Measurements from ENCODE around the gene ZDHHC24. TPM values are rescaled to one million over a fixed set of nuclear protein-coding genes. Genes with fewer than 3 reads are reported as not detected.
"Not testable (repeated sequence)": the region's sequence is repeated elsewhere in the genome, so short reads cannot be mapped to it uniquely, and the experiment has no call there.

Gene ZDHHC24
- total RNA-seq, 1 donor from 2014 or later = 15.6 TPM

DNA sequence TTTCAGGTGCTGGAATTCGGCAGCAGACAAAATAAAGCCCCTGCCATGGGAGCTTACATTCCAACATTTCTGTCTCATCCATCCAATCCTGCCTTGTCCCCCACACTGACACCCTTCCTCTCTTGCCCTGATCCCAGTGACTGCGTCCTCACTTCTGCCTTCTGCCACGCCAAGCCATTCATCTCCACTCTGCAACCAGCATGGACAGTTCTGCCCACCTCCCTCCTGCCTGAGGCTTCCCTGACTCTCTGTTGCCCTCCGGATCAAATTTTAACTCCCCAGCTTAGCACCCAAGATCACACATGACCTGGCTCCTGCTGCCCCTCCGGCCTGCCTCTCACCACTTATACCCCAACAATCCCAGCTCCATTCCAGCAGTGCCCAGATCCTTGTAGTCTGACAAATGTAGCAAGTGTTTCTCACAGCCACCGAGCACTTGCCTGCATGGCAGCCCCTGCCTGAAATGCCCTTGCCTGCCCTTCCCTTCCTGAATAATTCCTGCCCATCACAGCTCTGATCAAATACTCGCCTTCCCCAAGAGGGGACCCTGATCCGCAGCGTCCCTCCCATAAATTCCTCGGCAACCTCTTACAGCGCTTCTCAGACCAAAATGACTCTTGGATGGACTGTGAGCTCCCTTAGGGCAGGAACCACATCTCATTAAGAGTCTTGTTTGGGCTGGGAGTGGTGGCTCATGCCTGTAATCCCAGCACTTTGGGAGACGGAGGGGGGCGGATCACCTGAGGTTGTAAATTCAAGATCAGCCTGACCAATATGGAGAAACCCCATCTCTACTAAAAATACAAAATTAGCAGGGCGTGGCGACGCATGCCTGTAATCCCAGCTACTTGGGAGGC is 3.2 kb upstream of the ZDHHC24 start:
- DNase-seq (ENCODE audit: low spot score) = no peak
- Mint-ChIP-seq H3K27ac (no peak overlapping the region), H3K36me3 (ENCODE audit: low read depth) (no peaks in the 10 kb centered on the region), H3K4me1 (ENCODE audit: low read depth) (peaks cover 11% of the 10 kb centered on the region), H3K9me3 (no peaks in the 10 kb centered on the region), H3K27me3 (ENCODE audit: insufficient read depth) (peaks cover 10% of the 10 kb centered on the region), H3K4me3 (no peak overlapping the region)
- intact Hi-C loops (cut with micrococcal nuclease) = no loop called here

DNA sequence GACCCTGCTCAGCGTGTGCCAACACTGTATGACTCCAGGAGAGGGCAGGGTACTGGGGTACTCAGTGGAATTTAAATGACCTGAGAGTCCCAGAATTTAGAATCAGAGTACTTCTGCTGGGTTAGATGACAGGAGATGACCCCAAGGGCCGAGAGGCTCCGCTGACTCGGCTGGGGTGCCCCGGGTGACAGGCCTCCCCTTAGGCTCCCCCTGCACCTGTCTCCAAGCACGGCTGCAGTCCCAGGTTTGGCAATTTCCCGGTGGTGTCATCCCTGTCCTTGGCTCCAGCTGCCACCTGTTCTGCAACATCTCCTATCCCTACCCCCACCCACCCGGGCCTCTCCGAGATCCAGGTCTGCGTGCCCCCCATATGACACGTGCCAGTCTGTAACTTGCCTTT is 2.2 kb upstream of the ZDHHC24 start:
- Mint-ChIP-seq H3K27ac (no peak overlapping the region), H3K9me3 (no peaks in the 10 kb centered on the region), H3K4me1 (ENCODE audit: low read depth) (peaks cover 18% of the 10 kb centered on the region), H3K4me3 (peak overlapping the region; percentile 45), H3K36me3 (ENCODE audit: low read depth) (peaks cover 3% of the 10 kb centered on the region), H3K27me3 (ENCODE audit: insufficient read depth) (peaks cover 10% of the 10 kb centered on the region)
- intact Hi-C loops (cut with micrococcal nuclease) = no loop called here
- DNase-seq (ENCODE audit: low spot score) = no peak

DNA sequence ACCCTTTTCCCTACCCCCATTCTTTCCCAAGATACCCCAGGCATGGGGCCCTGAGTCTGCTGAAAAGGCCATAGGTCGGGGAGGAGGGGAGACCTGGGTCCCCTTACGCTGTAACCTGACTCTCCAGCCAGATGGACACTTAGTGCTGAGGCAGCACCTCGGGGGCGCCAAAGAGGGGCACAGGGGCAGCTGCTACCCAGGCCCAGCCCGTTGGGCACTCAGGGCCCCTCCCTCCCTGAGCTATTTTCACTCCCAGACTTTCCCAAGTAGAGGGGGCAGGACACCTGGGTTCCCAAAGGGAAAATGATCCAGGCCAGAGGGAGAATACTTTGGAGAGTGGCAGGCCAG is 1.8 kb upstream of the ZDHHC24 start:
- H3K9me3 Mint-ChIP-seq = no peaks in the 10 kb centered on the region
- DNase-seq (ENCODE audit: low spot score) = no peak
- H3K27ac Mint-ChIP-seq = no peak overlapping the region
- H3K36me3 Mint-ChIP-seq (ENCODE audit: low read depth) = peaks cover 5% of the 10 kb centered on the region
- H3K4me3 Mint-ChIP-seq = peak overlapping the region; percentile 45
- intact Hi-C loops (cut with micrococcal nuclease) = no loop called here
- H3K27me3 Mint-ChIP-seq (ENCODE audit: insufficient read depth) = peaks cover 10% of the 10 kb centered on the region
- H3K4me1 Mint-ChIP-seq (ENCODE audit: low read depth) = peaks cover 22% of the 10 kb centered on the region

DNA sequence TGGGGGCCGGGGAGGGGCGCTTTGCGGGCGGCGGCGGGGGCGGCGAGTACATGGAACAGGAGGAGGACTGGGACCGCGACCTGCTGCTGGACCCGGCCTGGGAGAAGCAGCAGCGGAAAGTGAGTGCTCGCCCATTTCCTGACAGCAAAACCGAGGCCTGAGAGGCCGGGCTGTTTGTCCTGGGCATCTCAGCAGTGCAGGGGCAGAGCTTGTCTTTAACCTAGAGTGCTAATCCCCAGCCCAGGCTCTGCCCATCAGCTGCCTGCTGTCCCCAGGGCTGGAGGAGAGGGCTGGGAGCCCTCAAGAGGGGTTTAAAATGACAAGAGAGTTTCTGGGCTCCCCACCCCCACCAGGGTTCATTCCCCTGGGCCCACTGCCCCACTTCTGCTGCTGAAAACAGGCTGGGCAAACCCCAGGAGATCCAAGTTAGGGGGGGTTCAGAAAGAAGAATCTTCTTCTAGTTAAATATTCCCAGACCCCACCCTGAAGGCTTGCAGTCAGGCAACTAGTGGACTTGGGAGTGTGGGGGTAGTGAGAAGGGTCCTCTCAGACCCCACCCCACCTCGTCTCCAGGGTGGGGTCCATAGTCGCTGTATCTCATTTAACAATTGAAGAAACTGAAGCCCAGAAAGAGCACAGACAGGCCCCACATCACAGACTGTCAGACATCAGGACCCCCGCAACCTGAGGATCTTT is 1.3 kb upstream of the ZDHHC24 start:
- DNase-seq (ENCODE audit: low spot score) = no peak
- no peak overlapping the region for H3K4me3 Mint-ChIP-seq

DNA sequence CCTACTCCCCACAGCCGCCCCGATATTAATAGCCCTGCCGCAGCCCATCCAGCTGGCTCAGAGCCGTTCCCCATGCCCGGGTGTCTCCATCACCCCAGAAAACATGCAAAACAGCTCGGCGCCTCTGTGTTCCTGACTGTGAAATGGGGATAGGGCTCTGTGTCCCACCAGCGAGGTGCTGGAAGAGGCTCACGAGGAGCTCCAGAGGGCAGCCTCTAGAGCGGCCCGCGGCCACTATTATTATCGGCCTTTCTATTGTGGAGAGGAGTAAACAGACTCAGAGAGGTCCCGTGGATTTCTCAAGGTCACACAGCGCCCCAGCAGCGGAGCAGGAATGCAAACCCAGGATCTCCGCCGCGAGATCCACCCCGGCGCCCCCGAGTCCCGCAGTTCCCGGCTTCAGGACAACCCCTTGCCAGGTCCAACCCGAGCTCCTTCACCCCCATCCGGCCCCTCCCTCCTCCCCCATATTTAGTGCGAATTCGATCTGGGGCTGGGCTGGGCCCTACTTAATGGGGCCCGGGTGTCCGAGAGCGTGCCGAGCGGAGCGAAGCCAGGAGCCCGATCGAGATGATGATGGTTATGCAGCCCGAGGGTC is 619 bp upstream of the ZDHHC24 start, which contains the start of gene ACTN3:
TSS of gene ACTN3 (plus strand) at position 536 of the 598 bp plus-strand sequence. CDS start at position 571, 35 bp downstream.
- H3K27me3 Mint-ChIP-seq (ENCODE audit: insufficient read depth) = peaks cover 10% of the 10 kb centered on the region
- H3K36me3 Mint-ChIP-seq (ENCODE audit: low read depth) = peaks cover 17% of the 10 kb centered on the region
- H3K4me1 Mint-ChIP-seq (ENCODE audit: low read depth) = peaks cover 26% of the 10 kb centered on the region
- intact Hi-C loops (cut with micrococcal nuclease) = loop anchor here (1.0 kb wide), 11 partner anchors 13 to 198 kb away; partner anchors contain the start of genes BBS1, CCDC87, CCS and CTSF
- H3K4me3 Mint-ChIP-seq = peak within 1 kb of the TSS; percentile 88
- DNase-seq (ENCODE audit: low spot score) = no peak
- peak within 1 kb of the TSS; percentile 47 for H3K27ac Mint-ChIP-seq
- no peaks in the 10 kb centered on the region for H3K9me3 Mint-ChIP-seq

More for the DNA sequence above, 1.3 kb upstream of the ZDHHC24 start:
- H3K27me3 Mint-ChIP-seq (ENCODE audit: insufficient read depth) = peaks cover 10% of the 10 kb centered on the region
- no peak overlapping the region for H3K27ac Mint-ChIP-seq
- intact Hi-C loops (cut with micrococcal nuclease) = loop anchor here (1.0 kb wide), 11 partner anchors 12 to 197 kb away; partner anchors contain the start of genes BBS1, CCDC87, CCS and CTSF
- peaks cover 23% of the 10 kb centered on the region for H3K4me1 Mint-ChIP-seq (ENCODE audit: low read depth)
- no peaks in the 10 kb centered on the region for H3K9me3 Mint-ChIP-seq
- H3K36me3 Mint-ChIP-seq (ENCODE audit: low read depth) = peaks cover 11% of the 10 kb centered on the region

DNA sequence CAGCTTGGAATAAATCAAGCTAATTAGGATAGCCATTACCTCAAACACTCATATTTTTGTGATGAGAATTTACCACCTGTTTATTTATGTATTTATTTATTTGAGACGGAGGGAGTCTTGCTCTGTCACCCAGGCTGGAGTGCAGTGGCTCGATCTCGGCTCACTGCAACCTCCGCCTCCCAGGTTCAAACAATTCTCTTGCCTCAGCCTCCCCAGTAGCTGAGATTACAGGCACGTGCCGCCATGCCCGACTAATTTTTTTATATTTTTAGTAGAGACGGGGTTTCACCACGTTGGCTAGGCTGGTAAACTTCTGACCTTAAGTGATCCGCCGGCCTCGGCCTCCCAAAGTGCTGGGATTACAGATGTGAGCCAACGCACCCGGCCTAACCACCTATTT is 896 bp downstream of the ZDHHC24 start:
- H3K9me3 Mint-ChIP-seq; DNase-seq (ENCODE audit: low spot score); intact Hi-C loops (cut with micrococcal nuclease); H3K27ac Mint-ChIP-seq; H3K27me3 Mint-ChIP-seq (ENCODE audit: insufficient read depth): not testable (repeated sequence)
- H3K4me1 Mint-ChIP-seq (ENCODE audit: low read depth) = peaks cover 28% of the 10 kb centered on the region
- peak overlapping the region; percentile 88 for H3K4me3 Mint-ChIP-seq
- peaks cover 20% of the 10 kb centered on the region for H3K36me3 Mint-ChIP-seq (ENCODE audit: low read depth)

DNA sequence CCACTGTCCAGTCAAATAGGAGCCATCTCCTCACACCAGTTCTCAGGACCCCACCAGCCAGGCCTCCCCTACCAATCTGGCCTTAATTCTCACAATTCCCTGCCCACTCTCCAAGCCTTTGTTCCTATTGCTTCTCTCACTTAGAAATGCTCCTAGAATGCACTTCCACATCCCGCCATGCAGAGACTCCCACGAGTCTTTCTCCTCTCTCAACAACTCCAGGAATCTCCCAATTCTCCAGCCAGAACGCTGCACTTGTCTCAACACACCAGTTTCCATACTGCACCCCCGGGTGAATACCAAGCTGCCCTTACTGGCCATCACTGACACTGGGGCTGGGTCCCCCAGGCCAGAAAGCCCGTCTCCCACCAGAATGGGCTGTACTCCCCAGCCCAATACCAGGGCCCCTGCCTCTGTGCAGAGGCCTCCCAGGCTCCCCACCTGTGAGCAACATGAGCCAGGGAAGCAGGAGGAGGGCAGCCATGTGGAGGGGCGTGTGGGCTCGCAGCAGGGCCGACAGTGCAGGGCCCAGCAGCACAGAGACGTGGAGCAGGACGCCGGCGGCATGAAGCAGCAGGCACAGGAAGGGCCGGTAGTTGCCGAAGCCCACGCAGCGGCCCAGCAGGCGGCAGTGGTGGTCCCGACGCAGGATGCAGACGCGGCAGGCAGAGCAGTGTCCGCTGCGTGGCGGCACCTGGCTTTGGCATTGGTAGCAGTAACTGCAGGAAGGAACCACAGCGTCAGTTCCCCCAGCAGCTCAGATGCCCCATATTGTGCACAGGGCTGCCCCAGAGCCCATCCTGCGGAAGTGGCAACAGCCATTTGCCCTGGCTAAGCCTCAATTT is 2.4 kb downstream of the ZDHHC24 start:
- Mint-ChIP-seq H3K27ac (peak overlapping the region; percentile 86), H3K27me3 (ENCODE audit: insufficient read depth) (no peaks in the 10 kb centered on the region), H3K4me3 (peak overlapping the region; percentile 56), H3K4me1 (ENCODE audit: low read depth) (peaks cover 28% of the 10 kb centered on the region), H3K36me3 (ENCODE audit: low read depth) (peaks cover 25% of the 10 kb centered on the region), H3K9me3 (no peaks in the 10 kb centered on the region)
- intact Hi-C loops (cut with micrococcal nuclease) = no loop called here
- DNase-seq (ENCODE audit: low spot score) = peak; percentile 28

DNA sequence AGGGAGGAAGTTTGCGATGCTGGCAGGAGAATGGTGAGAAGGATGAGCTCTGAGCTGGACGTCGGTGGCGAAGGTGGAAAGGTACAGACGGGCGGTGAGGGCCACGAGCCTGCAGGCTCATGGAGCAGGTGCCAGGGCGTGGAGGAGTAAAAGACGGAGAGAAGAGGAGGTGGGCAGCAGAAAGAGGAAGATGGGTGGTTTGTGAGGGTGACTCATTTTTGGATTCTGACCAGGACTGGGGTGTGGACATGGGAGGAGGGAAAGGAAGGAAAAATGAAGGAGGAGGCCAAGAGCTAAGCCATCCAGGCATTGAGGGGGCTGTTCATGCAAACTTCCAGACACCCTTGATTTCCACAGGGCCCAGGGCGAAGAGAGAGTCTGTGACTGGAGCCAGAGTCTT is 3.5 kb downstream of the ZDHHC24 start:
- intact Hi-C loops (cut with micrococcal nuclease) = no loop called here
- Mint-ChIP-seq H3K27ac (no peak overlapping the region), H3K27me3 (ENCODE audit: insufficient read depth) (no peaks in the 10 kb centered on the region), H3K9me3 (no peaks in the 10 kb centered on the region), H3K4me3 (no peak overlapping the region), H3K36me3 (ENCODE audit: low read depth) (peaks cover 26% of the 10 kb centered on the region), H3K4me1 (ENCODE audit: low read depth) (peaks cover 28% of the 10 kb centered on the region)
- no peak for DNase-seq (ENCODE audit: low spot score)

DNA sequence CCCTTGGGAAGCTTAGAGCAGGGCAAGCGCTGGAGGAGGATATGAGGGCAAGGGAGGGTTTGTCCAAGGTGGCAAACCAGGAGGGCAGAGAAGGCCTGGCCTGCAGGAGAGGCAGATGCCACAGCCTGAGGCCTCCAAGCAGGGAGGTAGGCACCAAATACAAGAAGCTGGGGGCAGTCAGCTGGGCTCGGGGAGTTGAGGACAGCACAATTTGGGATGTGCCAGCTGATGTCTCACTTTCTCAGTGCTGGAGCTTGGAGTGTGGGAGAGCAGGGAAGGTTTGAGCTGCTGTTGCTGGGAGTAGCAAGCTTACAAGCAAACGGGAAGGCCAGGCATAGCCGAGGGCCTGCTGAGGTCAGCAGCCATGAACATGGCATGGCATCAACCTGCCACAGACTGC is 4.0 kb downstream of the ZDHHC24 start:
- Mint-ChIP-seq H3K27ac (no peak overlapping the region), H3K36me3 (ENCODE audit: low read depth) (peaks cover 26% of the 10 kb centered on the region), H3K9me3 (no peaks in the 10 kb centered on the region), H3K4me3 (no peak overlapping the region), H3K27me3 (ENCODE audit: insufficient read depth) (no peaks in the 10 kb centered on the region), H3K4me1 (ENCODE audit: low read depth) (peaks cover 28% of the 10 kb centered on the region)
- DNase-seq (ENCODE audit: low spot score) = no peak
- intact Hi-C loops (cut with micrococcal nuclease) = no loop called here

DNA sequence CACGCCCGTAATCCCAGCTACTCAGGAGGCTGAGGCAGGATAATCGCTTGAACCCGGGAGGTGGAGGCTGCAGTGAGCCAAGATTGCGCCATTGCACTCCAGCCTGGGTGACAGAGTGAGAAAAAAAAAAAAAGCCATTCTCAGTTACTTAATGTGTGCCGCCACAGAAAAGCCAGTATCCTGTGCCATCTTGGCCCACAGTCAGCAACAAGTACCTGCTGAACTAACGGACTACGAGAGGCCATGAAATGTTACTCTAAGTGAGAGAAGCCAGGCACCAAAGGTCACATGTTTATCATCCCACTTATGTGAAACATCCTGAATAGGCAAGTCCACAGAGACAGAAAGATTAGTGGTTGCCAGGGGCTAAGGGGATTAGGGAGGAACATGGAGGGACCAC is 5.2 kb downstream of the ZDHHC24 start:
- H3K9me3 Mint-ChIP-seq; DNase-seq (ENCODE audit: low spot score); H3K4me3 Mint-ChIP-seq; intact Hi-C loops (cut with micrococcal nuclease); H3K27ac Mint-ChIP-seq; H3K27me3 Mint-ChIP-seq (ENCODE audit: insufficient read depth): not testable (repeated sequence)
- Mint-ChIP-seq H3K4me1 (ENCODE audit: low read depth) (peaks cover 28% of the 10 kb centered on the region), H3K36me3 (ENCODE audit: low read depth) (peaks cover 29% of the 10 kb centered on the region)

DNA sequence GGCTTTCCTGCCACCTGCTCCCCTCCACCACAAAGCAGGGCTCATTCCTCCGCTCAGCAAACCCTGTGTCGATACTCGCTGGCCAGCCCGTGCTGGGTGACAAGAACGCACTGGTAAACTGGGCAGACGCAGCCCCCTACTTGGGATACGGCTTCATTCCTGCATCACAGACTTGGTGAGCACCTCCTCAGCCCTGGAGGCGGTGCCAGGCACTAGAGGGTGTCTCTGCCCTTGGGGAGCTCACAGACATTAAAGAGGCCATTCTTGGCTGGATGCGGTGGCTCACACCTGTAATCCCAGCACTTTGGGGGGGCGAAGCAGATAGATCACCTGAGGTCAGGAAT is 6.0 kb downstream of the ZDHHC24 start:
- Mint-ChIP-seq H3K27me3 (ENCODE audit: insufficient read depth) (no peaks in the 10 kb centered on the region), H3K9me3 (no peaks in the 10 kb centered on the region), H3K4me3 (no peak overlapping the region), H3K4me1 (ENCODE audit: low read depth) (peaks cover 23% of the 10 kb centered on the region), H3K27ac (no peak overlapping the region), H3K36me3 (ENCODE audit: low read depth) (peaks cover 31% of the 10 kb centered on the region)
- intact Hi-C loops (cut with micrococcal nuclease) = no loop called here
- no peak for DNase-seq (ENCODE audit: low spot score)

DNA sequence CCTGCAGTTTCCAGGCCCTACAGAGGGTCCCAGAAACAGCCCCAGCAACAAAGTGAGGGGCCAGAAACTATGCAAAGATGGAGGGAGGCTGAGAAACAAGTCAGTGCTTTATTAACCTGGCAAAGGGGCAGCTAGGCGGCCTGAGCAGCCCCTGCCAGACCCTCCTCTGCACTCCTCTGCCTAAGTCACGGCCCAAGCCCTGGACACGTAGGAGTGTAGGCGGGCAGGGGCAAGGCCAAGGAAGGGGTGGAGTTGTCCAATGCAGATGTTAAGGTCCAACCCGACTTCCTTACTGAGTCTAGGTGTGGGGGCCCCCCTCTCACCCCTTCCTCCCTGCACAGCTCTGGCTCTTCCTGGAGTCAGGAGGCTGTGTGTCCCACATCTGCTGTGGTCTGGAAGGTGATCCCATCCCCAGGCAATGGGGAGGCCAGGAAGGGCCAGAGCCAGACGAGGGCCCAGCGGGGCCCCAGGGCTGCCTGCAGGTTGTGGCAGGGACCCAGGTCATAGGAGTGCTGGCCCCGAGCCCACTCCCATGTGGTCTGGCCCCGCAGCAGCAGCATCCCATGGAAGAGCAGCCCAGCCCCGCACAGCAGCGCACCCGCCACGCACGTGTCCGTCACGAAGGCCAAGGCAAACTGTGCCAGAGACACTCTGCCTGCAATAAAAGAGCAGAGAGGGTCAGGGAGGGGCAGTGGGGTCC is 6.5 kb downstream of the ZDHHC24 start:
- intact Hi-C loops (cut with micrococcal nuclease) = no loop called here
- H3K27me3 Mint-ChIP-seq (ENCODE audit: insufficient read depth) = no peaks in the 10 kb centered on the region
- no peaks in the 10 kb centered on the region for H3K9me3 Mint-ChIP-seq
- peaks cover 20% of the 10 kb centered on the region for H3K4me1 Mint-ChIP-seq (ENCODE audit: low read depth)
- no peak overlapping the region for H3K27ac Mint-ChIP-seq
- peaks cover 31% of the 10 kb centered on the region for H3K36me3 Mint-ChIP-seq (ENCODE audit: low read depth)
- DNase-seq (ENCODE audit: low spot score) = no peak
- no peak overlapping the region for H3K4me3 Mint-ChIP-seq

All from activated T-helper 1 cell treated with anti-CD3 and anti-CD28 coated beads, Interleukin-12 subunit alpha, Interleukin-12 subunit beta, Interleukin-2, Interleukin-4 antibody, amounts not matched to agents 30 ng/mL and 10 ng/mL and 1 ng/mL, durations not matched to agents 14 hours and 24 hours and 36 hours (primary cell).